GM19452 (cell line): ENCODE measurements around the gene TTC13.
"Not testable (repeated sequence)": the region's sequence is repeated elsewhere in the genome, so short reads cannot be mapped to it uniquely, and the experiment has no call there.

Experiments used
- ATAC-seq: cut with Tn5 transposase; IDR thresholded peaks from one replicate; pipeline ENCODE4 v1.9.1; 2021; ENCODE audit not compliant: unreplicated experiment

The TTC13 gene, protein sequence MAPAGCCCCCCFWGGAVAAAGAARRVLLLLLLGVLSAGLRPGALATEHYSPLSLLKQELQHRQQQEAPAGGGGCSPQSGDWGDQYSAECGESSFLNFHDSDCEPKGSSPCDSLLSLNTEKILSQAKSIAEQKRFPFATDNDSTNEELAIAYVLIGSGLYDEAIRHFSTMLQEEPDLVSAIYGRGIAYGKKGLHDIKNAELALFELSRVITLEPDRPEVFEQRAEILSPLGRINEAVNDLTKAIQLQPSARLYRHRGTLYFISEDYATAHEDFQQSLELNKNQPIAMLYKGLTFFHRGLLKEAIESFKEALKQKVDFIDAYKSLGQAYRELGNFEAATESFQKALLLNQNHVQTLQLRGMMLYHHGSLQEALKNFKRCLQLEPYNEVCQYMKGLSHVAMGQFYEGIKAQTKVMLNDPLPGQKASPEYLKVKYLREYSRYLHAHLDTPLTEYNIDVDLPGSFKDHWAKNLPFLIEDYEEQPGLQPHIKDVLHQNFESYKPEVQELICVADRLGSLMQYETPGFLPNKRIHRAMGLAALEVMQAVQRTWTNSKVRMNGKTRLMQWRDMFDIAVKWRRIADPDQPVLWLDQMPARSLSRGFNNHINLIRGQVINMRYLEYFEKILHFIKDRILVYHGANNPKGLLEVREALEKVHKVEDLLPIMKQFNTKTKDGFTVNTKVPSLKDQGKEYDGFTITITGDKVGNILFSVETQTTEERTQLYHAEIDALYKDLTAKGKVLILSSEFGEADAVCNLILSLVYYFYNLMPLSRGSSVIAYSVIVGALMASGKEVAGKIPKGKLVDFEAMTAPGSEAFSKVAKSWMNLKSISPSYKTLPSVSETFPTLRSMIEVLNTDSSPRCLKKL

DNA sequence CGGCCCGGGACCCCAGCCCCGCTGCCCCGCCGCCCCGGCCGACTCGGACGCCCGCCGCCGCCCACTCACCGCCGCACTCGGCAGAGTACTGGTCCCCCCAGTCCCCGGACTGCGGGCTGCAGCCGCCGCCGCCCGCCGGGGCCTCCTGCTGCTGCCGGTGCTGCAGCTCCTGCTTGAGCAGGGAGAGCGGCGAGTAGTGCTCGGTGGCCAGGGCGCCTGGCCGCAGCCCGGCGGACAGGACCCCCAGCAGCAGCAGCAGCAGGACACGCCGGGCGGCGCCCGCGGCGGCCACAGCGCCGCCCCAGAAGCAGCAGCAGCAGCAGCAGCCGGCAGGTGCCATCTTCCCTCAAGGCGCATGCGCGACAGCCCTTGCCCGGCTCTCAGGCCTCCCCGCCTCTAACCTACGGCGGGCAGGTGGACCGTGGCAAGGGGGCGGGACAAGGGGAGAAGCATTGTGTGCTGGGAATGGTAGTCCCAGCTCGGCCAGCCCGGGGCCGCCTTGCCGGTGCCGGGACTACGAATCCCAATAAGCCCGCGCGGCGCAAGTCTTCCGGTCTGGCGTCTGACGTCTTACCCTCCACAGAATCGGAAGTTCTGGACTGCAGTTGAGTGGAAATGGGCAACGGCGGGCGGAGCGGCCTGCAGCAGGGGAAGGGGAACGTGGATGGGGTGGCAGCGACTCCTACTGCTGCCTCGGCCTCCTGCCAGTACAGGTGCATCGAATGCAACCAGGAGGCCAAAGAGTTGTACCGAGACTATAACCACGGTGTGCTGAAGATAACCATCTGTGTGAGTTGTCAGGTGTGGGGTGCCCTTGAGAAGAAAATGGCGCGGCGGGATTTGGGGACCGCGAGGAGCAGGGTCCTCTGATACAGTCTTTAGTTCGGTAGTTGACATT is at the start of gene TTC13, which contains the start of gene ARV1:
Gene TTC13 (minus strand): TSS at position 371 of the 898 bp plus-strand sequence. CDS start 31 bp downstream, at position 340.
Gene ARV1 (plus strand): TSS at position 604 of the 898 bp plus-strand sequence. CDS start 12 bp downstream, at position 616.
- peak; percentile 90 for ATAC-seq

DNA sequence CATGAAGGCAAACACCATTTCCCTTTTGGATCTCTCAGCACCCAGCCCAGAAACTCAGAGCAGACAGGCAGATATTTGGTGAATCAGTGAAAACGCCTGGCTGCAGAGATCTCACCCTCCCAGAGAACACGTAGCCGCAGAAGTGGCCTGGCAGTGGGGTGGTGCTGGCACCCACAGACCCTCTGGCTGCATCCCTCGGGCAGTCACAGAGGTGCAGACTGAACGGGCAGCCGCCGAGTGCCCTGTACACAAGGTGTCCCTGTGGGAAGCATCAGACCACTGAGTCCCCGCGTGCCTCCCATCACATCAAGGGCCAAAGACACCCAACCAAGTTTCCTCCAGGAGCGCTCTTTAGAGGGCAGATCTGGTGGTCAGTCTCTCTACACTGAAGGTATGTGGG is 49.3 kb upstream of the TTC13 start:
- no peak for ATAC-seq

DNA sequence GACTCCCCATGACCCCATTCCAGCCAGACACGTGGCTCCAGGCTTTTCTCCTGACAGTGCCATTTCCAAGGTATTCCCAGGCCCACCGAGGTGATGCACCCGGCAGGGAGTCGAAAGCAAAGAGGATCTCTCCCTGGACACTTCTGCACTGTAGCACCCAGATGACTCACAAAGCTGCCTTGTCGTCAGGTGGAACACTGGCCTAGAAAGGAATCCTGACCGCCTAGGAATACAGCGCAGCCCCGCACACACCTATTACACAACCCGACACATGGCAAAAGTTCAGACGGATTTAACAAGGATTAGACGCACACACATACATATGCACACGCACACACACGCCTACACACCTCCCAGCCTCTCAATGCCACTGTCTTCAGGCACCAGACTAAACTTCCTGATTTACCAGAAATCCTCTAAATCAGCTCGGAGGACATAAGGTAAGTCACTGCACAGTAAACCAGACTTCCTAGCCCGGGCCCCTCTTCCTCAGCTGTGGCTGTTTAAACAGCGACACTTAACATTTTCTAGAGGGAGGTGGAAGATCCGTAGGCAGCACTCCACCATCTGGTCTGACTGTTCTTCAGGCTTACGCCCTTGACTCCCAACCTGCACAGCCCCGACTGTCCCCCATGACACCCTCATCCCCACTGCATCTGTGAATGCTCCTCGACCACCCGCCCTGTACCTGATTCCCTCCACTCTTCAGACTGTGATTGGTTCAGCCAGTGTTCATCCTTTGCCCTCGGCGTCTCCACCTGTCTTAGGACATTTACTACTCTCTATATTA is 48.7 kb upstream of the TTC13 start:
- ATAC-seq, result no peak

GRCh38 chr1:231026576-231026975 is 47.9 kb upstream of the TTC13 start:
- no peak for ATAC-seq

- ATAC-seq, result no peak
These were observed 44.5 kb upstream of the TTC13 start for GRCh38 chr1:231023150-231023549.

DNA sequence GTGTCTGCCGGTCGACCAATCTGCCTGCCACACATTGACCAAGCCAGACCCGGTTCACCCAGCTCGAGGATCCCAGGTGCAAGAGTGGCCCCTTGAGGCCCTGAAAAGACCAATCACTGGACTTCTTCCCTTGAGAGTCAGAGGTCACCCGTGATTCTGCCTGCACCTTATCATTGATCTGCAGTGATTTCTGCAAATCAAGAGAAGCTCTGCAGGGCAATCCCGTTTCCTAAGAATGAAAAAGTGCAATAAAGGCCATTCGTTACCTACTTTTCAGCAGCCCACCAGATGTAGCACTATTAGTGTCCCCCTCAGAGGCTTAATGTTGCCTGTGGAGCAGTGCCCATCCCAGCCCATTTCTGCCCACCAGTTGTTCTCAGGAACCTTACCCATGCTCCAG is 43.9 kb upstream of the TTC13 start:
- ATAC-seq, result not testable (repeated sequence)

- ATAC-seq, result no peak
These were observed 42.9 kb upstream of the TTC13 start for GRCh38 chr1:231021540-231022031.

DNA sequence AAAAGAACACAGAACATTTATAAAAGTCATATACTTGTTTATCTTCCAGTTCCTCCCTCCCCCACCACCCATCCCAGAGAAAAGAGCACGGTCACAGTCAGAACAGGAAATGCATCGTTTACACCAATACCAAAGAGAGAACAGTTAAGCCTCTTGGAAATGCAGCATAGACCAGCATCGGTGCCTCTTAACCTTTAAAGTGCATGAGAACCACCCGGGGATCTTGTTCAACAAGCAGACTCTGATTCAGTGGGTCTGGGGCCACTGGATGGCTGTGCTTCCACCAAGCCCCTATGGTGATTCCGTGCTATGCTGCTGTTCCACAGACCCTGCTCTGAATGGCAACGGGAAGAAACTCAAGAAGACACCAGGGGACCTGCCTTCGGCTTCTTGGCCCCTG is 42.2 kb upstream of the TTC13 start:
- no peak for ATAC-seq

DNA sequence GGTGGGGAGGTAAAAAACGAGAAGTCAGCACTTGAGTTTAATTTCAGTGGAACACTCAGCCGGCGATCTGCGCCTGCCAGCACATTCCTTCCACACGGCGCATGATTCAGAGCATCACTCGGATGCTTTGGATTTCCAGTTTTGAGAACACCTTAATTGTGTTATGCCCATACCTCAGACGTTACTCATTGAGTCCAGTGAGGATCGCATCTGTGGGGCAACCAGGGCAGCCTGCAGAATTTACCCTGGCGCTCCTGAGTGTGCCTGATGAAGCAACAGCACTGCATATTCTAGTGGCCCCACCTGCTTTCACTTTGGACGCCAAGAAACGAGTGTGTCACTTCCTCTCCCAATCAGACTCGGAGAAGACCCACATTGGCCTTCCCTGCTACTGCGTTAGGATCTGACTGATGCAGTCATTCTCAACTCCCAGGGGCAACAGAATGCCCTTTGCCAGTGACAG is 41.5 kb upstream of the TTC13 start:
- ATAC-seq, result no peak

GRCh38 chr1:231019711-231020110 is 41.0 kb upstream of the TTC13 start:
- ATAC-seq, result no peak

GRCh38 chr1:231016966-231017365 is 38.3 kb upstream of the TTC13 start:
- ATAC-seq, result no peak

DNA sequence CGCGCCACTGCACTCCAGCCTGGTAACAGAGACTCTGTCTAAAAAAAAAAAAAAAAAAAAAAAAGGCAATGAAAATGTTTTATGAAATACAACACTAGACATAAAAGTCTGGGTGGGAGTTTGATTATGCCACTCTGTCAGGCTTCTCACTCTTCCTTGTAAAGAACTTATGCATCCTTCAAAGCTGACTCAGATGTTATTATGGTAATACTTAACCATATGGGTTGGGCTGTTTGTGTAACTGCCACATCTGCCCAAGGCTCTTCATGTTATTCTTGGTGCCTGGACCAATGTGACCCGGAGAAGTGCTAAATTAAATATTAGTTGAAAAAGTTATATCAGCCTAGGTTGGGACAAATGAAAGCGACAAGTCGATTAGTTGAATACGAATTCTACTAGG is 37.6 kb upstream of the TTC13 start:
- ATAC-seq, result no peak

DNA sequence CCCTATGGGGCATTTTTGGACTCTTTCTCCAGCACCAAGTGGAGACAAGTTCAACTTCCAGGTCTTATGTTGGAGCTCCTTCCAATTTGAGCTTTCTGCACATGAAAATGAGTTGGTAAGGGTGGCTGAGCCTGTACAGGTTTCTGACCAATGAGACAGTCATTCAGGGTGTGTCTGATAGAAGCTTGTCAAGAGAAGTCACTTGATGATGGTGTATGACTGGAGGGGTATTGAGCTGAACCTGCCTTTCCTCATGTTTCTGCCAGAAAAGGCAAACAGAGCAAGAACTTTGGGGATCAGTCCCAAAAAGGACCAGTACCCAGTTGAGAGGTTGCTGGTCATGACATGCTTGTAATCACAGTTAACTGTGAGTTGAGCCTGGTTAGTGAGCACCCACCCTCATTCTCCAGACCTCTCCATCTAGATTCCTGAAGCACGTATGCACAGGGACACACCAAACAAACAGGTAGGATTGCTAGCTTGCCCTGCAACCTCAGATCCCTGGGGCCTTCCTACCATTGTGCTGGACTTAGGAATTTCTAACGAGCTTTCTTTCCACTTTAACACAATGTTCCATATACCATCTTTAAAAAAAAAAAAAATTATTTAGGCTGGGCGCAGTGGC is 34.8 kb upstream of the TTC13 start:
- ATAC-seq, result no peak

DNA sequence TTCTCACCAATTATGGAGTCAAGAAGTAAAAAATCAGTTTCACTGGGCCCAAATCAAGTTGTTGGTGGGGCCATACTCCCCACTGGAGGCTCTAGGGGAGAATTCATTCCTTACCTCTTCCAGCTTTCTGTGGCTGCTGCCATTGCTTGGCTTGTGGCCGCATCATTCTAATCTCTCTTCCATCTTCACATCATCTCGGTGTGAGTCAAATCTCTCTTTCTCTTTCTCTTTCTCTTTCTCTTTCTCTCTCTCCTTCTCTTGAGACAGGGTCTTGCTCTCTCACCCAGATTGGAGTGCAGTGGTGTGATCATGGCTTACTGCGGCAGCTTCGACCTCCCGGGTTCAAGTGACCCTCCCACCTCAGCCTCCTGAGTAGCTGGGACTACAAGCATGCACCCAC is 33.3 kb upstream of the TTC13 start:
- ATAC-seq, result no peak

- no peak for ATAC-seq
These were observed 32.7 kb upstream of the TTC13 start for GRCh38 chr1:231011360-231011759.

- ATAC-seq, result not testable (repeated sequence)
These were observed 28.9 kb upstream of the TTC13 start for GRCh38 chr1:231007535-231007934.

GRCh38 chr1:231001892-231002291 is 23.2 kb upstream of the TTC13 start:
- ATAC-seq, result no peak

DNA sequence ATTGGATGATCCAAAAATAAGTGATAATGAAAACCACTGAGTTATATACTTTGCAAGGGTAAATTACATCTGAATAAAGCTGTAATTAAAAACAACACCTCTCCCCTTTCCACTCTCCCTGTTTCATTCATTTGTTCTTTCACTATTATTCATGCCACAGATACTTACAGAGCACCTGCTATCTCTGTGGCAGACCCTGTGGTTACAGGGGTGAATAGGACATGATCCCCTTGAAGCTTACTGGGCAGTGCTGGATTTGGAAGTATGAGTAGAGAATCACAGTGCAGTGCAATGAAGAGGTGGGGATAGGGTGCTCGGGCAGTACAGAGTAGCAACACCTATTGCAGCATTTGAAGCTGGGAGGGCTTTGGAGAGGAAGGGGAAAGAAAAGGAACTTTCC is 22.0 kb upstream of the TTC13 start:
- ATAC-seq, result no peak

GRCh38 chr1:231000201-231000600 is 21.5 kb upstream of the TTC13 start:
- no peak for ATAC-seq
